Activated naive CD8-positive, alpha-beta T cell treated with anti-CD3 and anti-CD28 coated beads, Interleukin-2, amount 50 U/mL, for 24 hours (primary cell): ENCODE results near the gene SYNJ2.
"Not testable (repeated sequence)": the region's sequence is repeated elsewhere in the genome, so short reads cannot be mapped to it uniquely, and the experiment has no call there.

Source experiments
- ATAC-seq: fragments of 150-1000 bp; cut with Tn5 transposase; one replicate; pipeline ENCODE4 v1.10.0; 2021
- DNase-seq: peaks from one replicate; pipeline ENCODE4 v3.0.0; 2021
- H3K27ac Mint-ChIP-seq: one replicate; pipeline ENCODE4 v1.8.0; 2021; ENCODE audit warnings: mild to moderate bottlenecking, mixed read lengths
- H3K27me3 Mint-ChIP-seq: one replicate; pipeline ENCODE4 v1.8.0; 2021; ENCODE audit warnings: mixed read lengths
- H3K36me3 Mint-ChIP-seq: one replicate; pipeline ENCODE4 v1.8.0; 2021; ENCODE audit warnings: low read depth, mixed read lengths
- H3K4me1 Mint-ChIP-seq: one replicate; pipeline ENCODE4 v1.8.0; 2021; ENCODE audit warnings: mixed read lengths
- H3K4me3 Mint-ChIP-seq: one replicate; pipeline ENCODE4 v1.8.0; 2021; ENCODE audit warnings: mild to moderate bottlenecking, moderate library complexity, mixed read lengths
- H3K9me3 Mint-ChIP-seq: one replicate; pipeline ENCODE4 v1.8.0; 2021; ENCODE audit warnings: mixed read lengths

SYNJ2 gene

GRCh38 chr6:157981395-157982101, at the start of gene SYNJ2:
SYNJ2 (plus strand) TSS chr6:157981863; CDS start chr6:157981962, 99 bp downstream.
- peaks cover 5% of the 10 kb centered on the region for H3K36me3 Mint-ChIP-seq
- H3K9me3 Mint-ChIP-seq = no peaks in the 10 kb centered on the region
- H3K27me3 Mint-ChIP-seq = peaks cover 9% of the 10 kb centered on the region
- ATAC-seq (peak; percentile 81), DNase-seq (peak; percentile 79)
- H3K4me3 Mint-ChIP-seq = peak within 1 kb of the TSS; percentile 83
- peaks cover 43% of the 10 kb centered on the region for H3K4me1 Mint-ChIP-seq
- H3K27ac Mint-ChIP-seq = peak within 1 kb of the TSS; percentile 81

DNA sequence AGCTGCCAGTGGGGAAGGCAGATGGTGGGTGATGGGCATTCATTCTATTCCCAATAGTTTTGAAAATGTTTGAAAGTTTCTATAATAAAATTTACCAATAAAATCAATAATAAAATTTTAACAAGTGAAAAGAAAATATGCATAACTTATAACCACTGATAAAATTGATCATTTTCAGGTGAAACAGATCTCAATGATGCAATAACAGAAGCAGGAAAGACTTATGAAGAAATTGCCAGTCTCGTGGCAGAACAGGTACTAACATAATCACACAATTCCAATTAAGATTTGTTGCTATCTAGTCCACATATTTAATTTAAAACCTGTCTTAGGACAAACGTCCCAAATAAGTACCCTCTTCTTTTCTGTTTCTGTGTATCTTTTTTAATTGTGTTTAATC, 45.9 kb upstream of the SYNJ2 start:
- H3K27me3 Mint-ChIP-seq = no peaks in the 10 kb centered on the region
- no peaks in the 10 kb centered on the region for H3K9me3 Mint-ChIP-seq
- H3K27ac Mint-ChIP-seq = no peak overlapping the region
- no peak overlapping the region for H3K4me3 Mint-ChIP-seq
- peaks cover 10% of the 10 kb centered on the region for H3K4me1 Mint-ChIP-seq
- DNase-seq (no peak), ATAC-seq (no peak)
- H3K36me3 Mint-ChIP-seq = peaks cover 53% of the 10 kb centered on the region

- Mint-ChIP-seq H3K36me3 (peaks cover 56% of the 10 kb centered on the region), H3K27ac (no peak overlapping the region), H3K9me3 (no peaks in the 10 kb centered on the region), H3K27me3 (no peaks in the 10 kb centered on the region), H3K4me3 (no peak overlapping the region), H3K4me1 (peaks cover 18% of the 10 kb centered on the region)
- DNase-seq = no peak
- no peak for ATAC-seq
Measured at GRCh38 chr6:157937318-157937717, 44.3 kb upstream of the SYNJ2 start.

- peaks cover 18% of the 10 kb centered on the region for H3K4me1 Mint-ChIP-seq
- H3K27ac Mint-ChIP-seq = no peak overlapping the region
- no peak for ATAC-seq
- H3K9me3 Mint-ChIP-seq = no peaks in the 10 kb centered on the region
- peaks cover 59% of the 10 kb centered on the region for H3K36me3 Mint-ChIP-seq
- DNase-seq = no peak
- H3K27me3 Mint-ChIP-seq = no peaks in the 10 kb centered on the region
- H3K4me3 Mint-ChIP-seq = no peak overlapping the region
Measured at GRCh38 chr6:157937916-157938315, 43.7 kb upstream of the SYNJ2 start.

GRCh38 chr6:157940375-157941036, 41.2 kb upstream of the SYNJ2 start:
- not testable (repeated sequence) for H3K4me3 Mint-ChIP-seq, H3K27me3 Mint-ChIP-seq, H3K9me3 Mint-ChIP-seq, DNase-seq
- Mint-ChIP-seq H3K36me3 (peaks cover 70% of the 10 kb centered on the region), H3K4me1 (peaks cover 35% of the 10 kb centered on the region), H3K27ac (peak overlapping the region; percentile 40)
- ATAC-seq = peak; percentile 42

- Mint-ChIP-seq H3K27me3 (no peaks in the 10 kb centered on the region), H3K36me3 (peaks cover 74% of the 10 kb centered on the region), H3K4me3 (no peak overlapping the region), H3K27ac (peak overlapping the region; percentile 40), H3K4me1 (peaks cover 43% of the 10 kb centered on the region), H3K9me3 (no peaks in the 10 kb centered on the region)
- no peak for ATAC-seq
- no peak for DNase-seq
Measured at GRCh38 chr6:157941101-157941863, 40.4 kb upstream of the SYNJ2 start.

DNA sequence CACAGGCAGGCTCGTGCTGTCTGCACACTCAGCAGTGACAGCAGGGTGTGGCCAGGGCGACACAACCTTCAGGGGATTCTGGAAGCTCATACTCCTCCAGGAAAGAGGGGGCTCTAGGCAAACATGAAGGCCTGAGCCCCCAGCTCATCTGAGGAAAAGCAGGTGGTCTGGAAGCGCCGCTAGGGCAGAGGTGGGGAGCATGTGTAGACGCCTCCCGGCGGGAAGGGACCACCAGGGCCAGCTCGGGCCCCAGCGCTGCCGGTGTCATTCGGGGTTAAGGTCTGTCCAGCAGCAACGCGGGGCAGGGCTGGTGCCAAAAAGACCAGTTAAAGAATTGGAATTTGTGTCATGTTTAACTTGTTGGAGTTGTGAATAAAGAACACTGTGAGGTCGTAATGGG, 39.3 kb upstream of the SYNJ2 start:
- Mint-ChIP-seq H3K27ac (peak overlapping the region; percentile 21), H3K9me3 (no peaks in the 10 kb centered on the region), H3K4me3 (no peak overlapping the region), H3K4me1 (peaks cover 52% of the 10 kb centered on the region), H3K36me3 (peaks cover 80% of the 10 kb centered on the region), H3K27me3 (no peaks in the 10 kb centered on the region)
- no peak for DNase-seq
- ATAC-seq = no peak

DNA sequence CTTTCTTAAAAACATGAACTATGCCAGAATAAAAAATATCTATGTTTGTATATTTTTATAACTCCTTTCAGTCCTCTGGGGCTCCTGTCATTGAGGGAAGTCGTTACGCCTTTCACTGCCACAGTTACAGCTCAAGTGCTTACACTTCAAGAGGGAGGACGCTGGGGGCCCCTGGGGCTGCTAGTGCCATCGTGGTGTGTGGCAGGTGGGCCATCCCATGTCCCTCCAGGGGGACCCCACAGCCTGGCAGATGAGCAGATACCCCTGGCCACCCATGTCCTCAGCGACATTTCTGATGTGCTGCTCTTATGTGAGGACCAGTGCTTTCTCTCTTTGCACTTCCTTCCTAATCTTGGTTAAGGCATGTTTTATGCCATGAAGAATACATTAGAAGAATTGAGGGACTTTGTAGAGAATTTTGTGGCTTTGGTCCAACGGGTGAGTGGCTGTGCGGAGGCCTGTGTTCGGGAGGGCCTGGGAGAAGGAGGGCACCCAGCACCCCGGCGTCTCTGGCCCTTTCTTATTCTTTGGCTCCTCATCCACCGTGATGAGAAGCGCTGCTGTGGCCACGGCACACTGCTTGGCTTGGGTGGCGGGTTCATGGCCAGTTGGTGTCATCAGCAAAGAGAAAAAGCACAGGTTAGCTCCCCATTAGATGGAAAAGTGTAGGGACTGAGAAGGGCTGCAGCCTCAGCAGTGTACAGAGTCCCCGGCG, 38.3 kb upstream of the SYNJ2 start:
- Mint-ChIP-seq H3K4me1 (peaks cover 52% of the 10 kb centered on the region), H3K4me3 (no peak overlapping the region), H3K27ac (no peak overlapping the region), H3K36me3 (peaks cover 81% of the 10 kb centered on the region), H3K27me3 (no peaks in the 10 kb centered on the region), H3K9me3 (no peaks in the 10 kb centered on the region)
- ATAC-seq (no peak), DNase-seq (no peak)

- Mint-ChIP-seq H3K36me3 (peaks cover 76% of the 10 kb centered on the region), H3K4me3 (no peak overlapping the region), H3K4me1 (peaks cover 52% of the 10 kb centered on the region), H3K27me3 (no peaks in the 10 kb centered on the region), H3K27ac (peak overlapping the region; percentile 51), H3K9me3 (peaks cover 5% of the 10 kb centered on the region)
- DNase-seq (no peak), ATAC-seq (no peak)
Measured at GRCh38 chr6:157943964-157944283, 37.7 kb upstream of the SYNJ2 start.

DNA sequence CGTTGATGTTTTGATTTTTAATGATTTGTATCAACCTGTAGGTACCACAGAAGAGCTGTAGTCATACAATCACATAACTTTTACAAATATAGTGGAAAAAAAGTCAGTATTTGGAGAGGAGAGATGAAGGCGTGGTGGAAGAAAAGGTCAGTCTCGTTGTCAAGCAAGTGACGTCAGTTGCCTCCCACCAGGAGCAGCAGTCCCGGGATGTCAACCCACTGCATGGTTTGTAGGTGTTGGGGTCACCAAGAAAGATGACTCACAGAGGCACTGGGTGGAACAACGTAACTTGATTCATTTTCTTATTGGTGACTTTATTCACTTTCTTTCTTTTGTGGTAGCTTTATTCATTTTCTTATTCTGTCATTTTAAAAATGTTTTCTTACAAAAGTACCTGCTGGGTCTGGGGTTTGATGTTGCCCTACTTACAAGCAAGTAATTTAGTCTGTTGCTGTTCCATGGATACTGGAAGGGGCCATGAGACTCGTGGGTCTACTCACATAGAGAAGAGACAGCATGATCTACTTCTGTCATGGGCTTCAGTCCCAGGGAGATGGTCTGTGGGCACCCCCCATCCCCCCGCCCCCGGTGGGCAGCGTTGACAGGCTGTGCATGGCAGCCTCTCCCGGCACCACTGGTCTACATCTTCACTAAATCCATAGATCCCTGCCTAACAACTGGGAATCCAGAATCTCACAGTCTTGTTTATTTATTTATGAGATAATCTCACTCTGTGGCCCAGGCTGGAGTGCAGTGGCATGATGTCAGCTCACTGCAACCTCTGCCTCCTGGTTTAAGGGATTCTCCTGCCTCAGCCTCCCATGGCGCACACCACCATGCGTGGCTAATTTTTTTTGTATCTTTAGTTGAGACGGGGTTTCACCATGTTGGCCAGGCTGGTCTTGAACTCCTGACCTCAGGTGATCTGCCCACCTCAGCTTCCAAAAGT, 36.4 kb upstream of the SYNJ2 start:
- peak overlapping the region; percentile 78 for H3K27ac Mint-ChIP-seq
- H3K4me3 Mint-ChIP-seq = peak overlapping the region; percentile 19
- H3K27me3 Mint-ChIP-seq = no peaks in the 10 kb centered on the region
- peaks cover 67% of the 10 kb centered on the region for H3K36me3 Mint-ChIP-seq
- peak; percentile 85 for ATAC-seq
- DNase-seq = peak; percentile 77
- H3K4me1 Mint-ChIP-seq = peaks cover 47% of the 10 kb centered on the region
- H3K9me3 Mint-ChIP-seq = peaks cover 17% of the 10 kb centered on the region

DNA sequence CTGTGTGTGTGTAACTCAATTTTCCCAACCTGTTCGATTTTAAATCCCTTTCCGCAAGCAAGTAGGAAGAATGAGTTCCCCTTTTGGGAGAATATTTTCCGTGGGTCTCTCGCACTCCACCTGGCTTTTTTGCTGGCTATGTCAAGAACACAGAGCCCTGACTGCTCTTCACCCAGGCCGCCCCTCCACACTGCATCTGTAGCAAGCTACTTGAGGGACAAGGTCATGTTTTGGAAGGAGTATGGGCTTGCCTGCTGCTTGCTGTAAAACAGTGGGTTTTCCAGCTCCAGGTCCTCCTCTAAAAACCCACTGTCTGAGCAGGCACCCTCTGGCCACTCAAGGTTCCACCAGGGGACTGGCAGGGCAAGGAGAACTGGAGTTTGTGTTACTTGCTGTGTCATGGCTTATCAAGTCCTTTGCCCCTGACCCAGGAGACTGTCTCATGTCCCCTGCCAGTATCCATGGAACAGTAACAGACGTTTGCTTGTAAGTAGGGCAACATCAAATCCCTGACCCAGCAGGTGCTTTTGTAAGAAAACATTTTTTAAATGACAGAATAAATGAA, 35.5 kb upstream of the SYNJ2 start:
- Mint-ChIP-seq H3K27me3 (peaks cover 3% of the 10 kb centered on the region), H3K27ac (peak overlapping the region; percentile 78), H3K4me1 (peaks cover 38% of the 10 kb centered on the region), H3K4me3 (peak overlapping the region; percentile 19), H3K9me3 (peaks cover 23% of the 10 kb centered on the region), H3K36me3 (peaks cover 58% of the 10 kb centered on the region)
- no peak for DNase-seq
- ATAC-seq = no peak

DNA sequence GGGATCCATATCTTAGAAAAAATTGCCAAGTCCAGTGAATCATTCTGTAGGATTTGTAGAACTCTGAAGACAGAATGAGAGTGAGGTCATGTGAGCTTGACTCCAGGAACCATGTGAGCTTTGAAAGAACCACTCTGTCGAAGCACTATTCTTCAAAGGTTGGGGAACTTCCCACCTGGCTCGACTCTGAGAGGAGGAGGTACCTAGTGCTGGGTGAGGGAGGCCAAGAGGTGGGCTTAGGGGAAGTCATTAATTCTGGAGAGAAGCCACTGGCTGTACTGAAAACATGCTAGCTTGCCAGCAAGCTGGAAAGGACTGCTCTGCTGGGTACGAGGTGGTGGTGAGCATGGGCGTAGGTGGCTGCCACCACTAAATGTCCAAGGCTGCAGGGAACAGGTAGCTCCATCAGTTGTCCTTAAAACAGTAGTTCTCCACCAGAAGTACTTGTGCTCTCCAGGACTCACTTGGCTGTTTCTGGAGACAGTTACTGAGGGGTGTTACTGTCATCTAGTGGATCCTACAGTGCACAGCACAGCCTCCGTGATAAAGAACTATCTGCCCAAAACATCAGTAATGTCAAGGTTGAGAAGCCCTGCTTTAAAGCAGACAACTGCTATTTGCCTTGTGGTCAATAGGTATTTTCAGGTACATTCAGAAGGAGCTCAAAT, 34.7 kb upstream of the SYNJ2 start:
- DNase-seq (no peak), ATAC-seq (no peak)
- H3K4me1 Mint-ChIP-seq = peaks cover 36% of the 10 kb centered on the region
- H3K27me3 Mint-ChIP-seq = peaks cover 3% of the 10 kb centered on the region
- H3K9me3 Mint-ChIP-seq = peaks cover 23% of the 10 kb centered on the region
- peaks cover 52% of the 10 kb centered on the region for H3K36me3 Mint-ChIP-seq
- no peak overlapping the region for H3K4me3 Mint-ChIP-seq
- peak overlapping the region; percentile 41 for H3K27ac Mint-ChIP-seq

DNA sequence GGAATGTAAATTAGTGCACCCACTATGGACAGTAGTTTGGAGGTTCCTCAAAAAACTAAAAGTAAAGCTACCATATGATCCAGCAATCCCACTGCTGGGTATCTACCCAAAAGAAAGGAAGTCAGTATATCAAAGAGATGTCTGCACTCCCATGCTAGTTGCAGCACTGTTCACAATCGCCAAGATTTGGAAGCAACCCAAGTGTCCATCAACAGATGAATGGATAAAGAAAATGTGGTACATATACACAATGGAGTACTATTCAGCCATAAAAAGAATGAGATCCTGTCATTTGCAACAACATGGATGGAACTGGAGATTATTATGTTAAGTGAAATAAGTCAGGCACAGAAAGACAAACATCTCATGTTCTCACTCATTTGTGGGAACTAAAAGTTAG, 30.8 kb upstream of the SYNJ2 start:
- not testable (repeated sequence) for H3K27me3 Mint-ChIP-seq, ATAC-seq, H3K27ac Mint-ChIP-seq, H3K4me3 Mint-ChIP-seq, DNase-seq
- peaks cover 16% of the 10 kb centered on the region for H3K36me3 Mint-ChIP-seq
- H3K4me1 Mint-ChIP-seq = peaks cover 15% of the 10 kb centered on the region
- peaks cover 23% of the 10 kb centered on the region for H3K9me3 Mint-ChIP-seq
